Epidermal melanocyte (primary cell): Measurements from ENCODE around the gene RNFT2.
A peak's percentile ranks its signal among the peaks of the same experiment; 100 is the strongest.

Source experiments
- DNase-seq: peaks from one replicate; pipeline ENCODE4 v3.0.0; 2011; ENCODE audit warnings: low spot score; ENCODE audit not compliant: insufficient read length

RNFT2 gene

GRCh38 chr12:116737774-116738657 is at the start of gene RNFT2, which contains the start of gene SPRING1:
RNFT2 (plus strand) TSS chr12:116738315; CDS start chr12:116740498, 2,183 bp downstream.
SPRING1 (minus strand) TSS chr12:116738069; CDS start chr12:116737900, 169 bp downstream.
- DNase-seq, result peak; percentile 99

DNA sequence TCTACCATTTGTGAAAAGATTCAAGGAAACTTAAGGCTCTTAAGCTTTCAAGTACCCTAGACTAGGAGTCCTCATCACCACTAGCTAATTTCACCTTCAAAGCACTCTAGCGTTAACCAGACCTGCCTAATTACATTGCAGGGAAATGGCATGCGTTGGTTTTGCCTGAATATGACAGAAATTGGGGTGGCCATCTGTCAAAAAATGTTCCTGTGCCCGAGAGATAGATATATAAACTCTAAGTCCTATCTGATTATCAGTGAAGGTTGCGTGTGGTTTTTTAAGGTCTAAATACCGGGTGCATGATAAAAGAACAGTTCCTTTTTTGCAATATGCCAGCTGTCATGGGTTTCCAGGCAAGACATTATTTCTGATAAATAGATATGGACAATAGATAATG is 48.6 kb upstream of the RNFT2 start:
- no peak for DNase-seq

DNA sequence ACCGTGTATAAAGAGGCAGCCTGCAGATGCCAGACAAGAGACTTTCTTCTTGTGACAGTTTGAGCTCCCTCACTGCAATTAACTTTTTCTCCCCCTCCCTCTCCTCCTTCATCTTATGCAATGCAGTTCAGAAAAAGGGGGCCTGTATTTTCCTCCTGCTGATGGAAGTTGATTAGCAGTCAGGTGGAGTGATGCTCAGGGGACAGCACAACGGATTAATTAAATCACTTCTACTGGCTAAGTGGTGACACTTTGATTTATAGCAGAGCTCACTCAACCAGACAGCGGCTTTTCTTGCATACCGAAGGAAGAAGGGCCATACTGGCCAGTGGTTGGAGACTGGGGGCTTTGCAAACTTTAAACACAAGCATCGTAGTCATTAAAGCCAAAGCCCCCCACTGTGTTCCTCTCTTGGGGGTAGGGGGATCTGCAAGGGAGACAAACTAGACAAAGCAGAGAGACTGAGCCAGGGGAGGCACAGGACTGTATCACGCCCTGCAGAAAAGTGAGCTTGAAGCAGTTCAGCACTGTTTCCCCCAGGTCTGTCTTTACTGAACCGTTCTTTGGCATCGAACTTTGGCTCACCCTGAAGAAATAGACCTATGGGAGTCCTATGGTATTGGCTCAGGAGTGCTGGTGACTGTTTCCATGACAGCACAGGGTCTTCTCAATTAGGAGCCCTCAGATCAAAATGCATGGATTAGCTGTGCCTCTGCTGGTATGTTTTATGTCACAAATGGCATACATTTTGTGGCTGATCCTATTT is 48.0 kb upstream of the RNFT2 start:
- DNase-seq, result no peak

- no peak for DNase-seq
Observed at GRCh38 chr12:116691205-116691604, 46.9 kb upstream of the RNFT2 start.

DNA sequence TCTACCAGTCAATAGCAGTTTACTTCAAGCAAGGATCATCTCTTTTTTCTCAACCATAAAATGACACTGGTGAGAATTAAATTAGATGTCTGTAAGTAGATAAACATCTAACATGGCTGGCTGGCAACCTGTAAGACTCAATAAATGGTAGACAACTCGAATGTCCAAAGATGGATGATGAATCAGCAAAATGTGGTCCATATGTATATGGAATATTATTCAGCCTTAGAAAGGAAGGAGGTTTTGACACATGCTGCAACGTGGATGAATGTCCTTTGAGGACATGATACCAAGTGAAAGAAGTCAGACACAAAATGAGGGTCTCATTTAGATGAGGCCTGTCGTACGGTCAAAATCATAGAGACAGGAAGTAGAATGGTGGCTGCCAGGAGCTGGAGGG is 46.5 kb upstream of the RNFT2 start:
- no peak for DNase-seq

DNA sequence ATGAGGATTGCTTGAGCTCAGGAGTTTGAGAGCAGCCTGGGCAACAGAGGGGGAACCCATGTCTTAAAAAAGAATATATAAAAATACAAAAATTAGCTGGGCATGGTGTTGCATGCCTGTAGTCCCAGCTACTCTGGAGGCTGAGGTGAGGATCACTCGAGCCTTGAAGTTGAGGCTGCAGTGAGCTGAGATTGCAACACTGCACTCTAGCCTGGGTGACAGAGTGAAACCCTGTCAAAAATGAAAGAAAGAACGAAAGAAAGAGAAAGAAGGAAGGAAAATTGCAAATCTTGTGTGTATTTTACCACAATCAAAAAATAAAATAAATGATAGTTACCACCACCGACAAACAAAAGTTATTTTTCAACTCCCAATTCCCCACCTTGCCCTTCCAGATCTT is 45.5 kb upstream of the RNFT2 start:
- no peak for DNase-seq

DNA sequence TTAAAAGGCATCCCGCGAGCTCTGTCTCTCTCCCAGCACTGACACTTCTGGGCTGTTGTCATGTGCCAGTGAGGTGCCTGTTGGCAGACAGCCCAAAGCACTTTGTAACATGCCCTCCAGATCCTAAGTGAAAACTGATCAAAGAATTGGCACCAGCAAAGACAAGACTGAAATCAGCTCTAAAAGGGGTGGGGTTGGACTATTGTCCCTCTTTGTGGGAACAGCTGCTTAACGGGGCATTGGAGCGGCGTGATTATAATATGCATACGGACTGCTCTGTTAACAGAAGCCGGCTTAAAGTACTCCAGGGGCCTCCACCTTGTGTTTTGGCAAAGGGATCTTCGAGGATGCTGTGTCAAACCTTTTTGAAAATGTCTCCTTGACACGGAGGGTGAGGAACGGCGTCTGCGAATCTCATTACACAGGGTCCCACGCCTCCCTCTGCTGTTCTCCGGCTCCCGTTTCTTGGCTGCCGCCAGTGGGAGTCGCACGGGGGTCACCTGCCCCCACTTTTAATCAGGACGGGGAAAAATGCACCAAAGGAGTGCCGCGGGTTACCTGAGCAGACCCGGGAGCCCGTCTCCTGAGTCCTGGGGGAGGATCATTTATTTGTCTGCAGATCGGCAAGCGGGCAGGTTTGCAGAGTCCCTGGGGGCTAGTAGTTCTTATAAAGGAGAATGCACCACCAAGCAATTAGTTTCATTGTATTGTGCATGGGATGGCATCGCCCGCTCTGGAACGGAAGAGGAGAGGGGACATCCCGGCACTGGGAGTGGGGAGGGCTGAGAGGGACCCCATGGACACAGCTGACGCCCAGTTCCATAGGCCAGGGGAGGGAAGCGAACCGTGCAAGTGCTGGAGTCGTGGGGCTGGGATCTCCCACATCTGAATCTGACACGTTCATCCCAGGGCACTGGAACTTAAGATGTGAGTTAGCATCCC is 44.6 kb upstream of the RNFT2 start:
- DNase-seq, result no peak

- no peak for DNase-seq
Observed at GRCh38 chr12:116694653-116695463, 43.3 kb upstream of the RNFT2 start.

DNA sequence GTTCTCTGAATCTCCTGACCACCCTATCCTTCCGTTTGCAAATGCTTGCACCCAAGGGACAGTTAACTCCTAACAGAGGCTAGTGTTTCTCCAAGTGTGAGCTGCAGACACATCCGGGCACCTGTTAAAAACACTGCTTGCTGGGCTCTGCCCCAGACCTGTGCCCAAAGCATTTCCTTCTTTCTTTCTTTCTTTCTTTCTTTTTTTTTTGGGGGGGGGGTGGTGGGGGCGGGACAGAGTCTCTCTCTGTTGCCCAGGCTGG is 42.7 kb upstream of the RNFT2 start:
- no peak for DNase-seq

GRCh38 chr12:116697305-116697704 is 40.8 kb upstream of the RNFT2 start:
- DNase-seq, result no peak

GRCh38 chr12:116697716-116698115 is 40.4 kb upstream of the RNFT2 start:
- DNase-seq, result no peak

DNA sequence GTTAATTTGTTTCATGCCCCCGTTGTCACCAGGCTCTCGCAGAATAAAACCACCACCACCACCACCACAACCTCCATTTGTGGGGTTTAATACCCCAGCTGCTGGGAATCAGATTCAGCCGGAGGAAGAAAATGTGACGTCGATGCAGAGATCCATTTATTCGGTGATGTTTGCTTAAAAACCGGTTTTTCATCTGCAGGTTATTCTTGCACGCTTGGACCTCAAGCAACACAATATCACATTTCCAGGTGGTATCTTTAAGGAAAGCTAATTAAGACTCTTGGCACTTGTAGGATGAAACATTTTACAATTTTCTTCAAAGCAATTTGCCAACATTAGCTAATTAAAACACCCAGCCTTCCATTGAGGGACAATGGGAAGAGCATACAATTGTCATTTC is 40.0 kb upstream of the RNFT2 start:
- DNase-seq, result no peak

GRCh38 chr12:116698554-116699075 is 39.5 kb upstream of the RNFT2 start:
- no peak for DNase-seq

DNA sequence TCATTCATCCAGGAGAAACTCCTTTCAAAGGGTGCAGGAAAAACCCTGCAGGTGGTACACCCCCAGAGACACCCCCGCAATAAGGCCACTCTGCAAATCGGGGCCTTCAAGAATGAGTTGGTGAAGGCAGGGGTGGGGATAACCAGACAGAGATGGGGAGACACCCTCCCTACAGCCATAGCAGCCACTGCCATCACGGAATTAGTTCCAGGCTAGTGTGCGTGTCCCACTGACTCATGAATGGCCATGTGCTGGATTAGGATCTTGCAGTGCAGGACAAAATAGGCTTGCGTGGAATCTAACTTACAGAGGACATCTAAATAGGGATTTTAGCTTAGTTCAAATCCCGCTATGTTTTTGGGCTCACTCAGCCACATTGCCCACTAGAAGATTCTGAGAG is 38.0 kb upstream of the RNFT2 start:
- DNase-seq, result no peak

DNA sequence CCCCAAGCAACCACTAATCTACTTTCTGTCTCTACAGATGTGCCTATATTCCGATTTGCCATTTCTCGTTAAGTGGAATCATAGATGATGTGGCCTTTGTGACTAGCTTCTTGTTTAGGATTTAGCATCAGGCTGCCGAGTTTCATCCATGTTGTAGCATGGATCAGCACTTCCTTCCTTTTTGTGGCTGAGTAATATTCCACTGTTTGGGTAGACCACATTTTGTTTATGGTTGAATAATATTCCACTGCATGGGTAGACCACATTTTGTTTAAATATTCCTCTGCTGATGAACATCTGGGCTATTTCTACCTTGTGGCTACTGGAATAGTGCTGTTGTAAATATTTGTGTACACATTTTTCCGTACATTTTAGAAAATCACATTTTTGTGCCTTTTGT is 36.7 kb upstream of the RNFT2 start:
- no peak for DNase-seq

- peak; percentile 74 for DNase-seq
Observed at GRCh38 chr12:116703214-116703795, 34.8 kb upstream of the RNFT2 start.

GRCh38 chr12:116707751-116708150 is 30.4 kb upstream of the RNFT2 start:
- no peak for DNase-seq

GRCh38 chr12:116708826-116709756 is 29.0 kb upstream of the RNFT2 start:
- DNase-seq, result no peak

GRCh38 chr12:116709768-116710167 is 28.3 kb upstream of the RNFT2 start:
- DNase-seq, result no peak
